Occipital lobe (tissue), 2 donors: ENCODE measurements around the gene CMSS1. TPM values are rescaled to one million over a fixed set of nuclear protein-coding genes. Genes with fewer than 3 reads are reported as not detected.
"Not testable (repeated sequence)": the region's sequence is repeated elsewhere in the genome, so short reads cannot be mapped to it uniquely, and the experiment has no call there.

Experiments
- DNase-seq: peaks from one replicate; lab custom pipeline; 2025; lab: John Stamatoyannopoulos, UW
- total RNA-seq: library from RNA; depleted of rRNA; stranded (reverse); fragments of >200 nt; gene quantifications from one replicate; pipeline ENCODE4 v1.2.3, GENCODE V29; 2014

CMSS1 gene
- total RNA-seq, 1 donor from 2014 or later = 13.3 TPM

DNA sequence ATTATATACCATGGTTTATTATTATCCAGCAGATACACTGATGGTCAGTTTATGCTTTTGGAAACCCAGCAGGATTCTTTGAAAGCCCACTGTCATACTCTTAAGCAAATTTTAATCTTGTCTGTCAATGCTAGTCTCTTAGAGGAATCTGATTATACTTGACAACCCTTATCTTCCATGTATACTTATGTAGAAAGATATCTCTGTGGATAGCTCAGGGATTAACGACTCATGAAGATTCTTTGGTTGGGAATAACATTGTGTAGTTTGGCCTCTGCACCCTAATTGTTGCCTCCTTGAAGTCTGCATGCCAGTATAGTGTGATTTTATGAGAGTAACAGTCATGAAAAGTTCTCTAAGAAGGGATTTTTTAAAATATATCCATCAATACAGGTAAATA is 263.6 kb downstream of the CMSS1 start:
- DNase-seq = no peak

DNA sequence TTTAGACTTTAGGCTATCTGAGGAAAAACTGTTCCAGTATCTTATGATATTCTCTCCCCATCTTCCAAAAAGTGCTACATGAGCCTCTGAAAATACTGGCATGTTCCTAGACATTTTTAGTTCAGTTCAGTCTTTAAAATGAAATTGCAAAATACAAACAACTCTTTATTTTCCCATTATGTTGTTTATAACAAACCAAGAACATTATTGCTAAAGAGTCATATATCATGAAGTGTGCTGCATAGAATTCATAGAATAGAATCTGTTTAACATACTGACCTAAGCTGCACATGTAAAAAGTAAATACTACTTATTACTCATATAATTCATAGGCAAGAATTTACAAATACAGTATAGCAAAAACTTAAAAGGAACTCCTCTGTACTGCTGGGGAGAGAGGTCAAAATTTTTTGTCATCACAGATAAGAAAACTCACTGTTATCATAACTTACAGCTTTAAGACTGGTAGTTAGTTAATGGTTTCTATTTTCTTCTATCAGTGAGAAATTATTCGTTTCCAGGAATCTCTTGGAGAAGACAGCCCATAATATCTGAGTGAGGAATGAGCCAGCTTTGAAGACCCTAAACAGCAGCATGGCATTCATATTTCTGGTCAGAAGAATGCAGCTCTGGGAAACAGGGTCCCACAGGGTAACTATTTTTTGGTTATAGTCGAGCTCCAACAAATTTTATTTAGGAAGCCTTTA is 264.5 kb downstream of the CMSS1 start:
- no peak for DNase-seq

GRCh38 chr3:100082714-100083113 is 265.1 kb downstream of the CMSS1 start:
- DNase-seq = no peak

DNA sequence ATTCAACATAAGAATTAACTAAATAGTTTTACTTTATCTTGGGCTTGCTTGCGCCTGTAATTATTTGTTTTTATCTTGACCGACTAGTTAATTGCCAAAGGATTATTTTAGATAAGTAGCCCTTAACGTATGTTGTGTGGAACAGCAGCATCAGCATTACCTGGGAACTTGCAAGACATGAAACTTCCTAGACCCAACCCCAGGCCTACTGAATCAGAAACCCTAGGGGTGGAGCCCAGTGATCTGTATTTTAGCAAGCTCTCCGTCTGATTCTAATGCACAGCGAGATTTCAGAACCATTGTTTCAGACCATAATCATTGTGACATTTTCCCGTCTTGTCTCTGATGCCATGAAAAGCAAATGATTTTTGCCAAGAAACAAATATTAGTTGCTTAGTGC is 265.5 kb downstream of the CMSS1 start:
- no peak for DNase-seq

DNA sequence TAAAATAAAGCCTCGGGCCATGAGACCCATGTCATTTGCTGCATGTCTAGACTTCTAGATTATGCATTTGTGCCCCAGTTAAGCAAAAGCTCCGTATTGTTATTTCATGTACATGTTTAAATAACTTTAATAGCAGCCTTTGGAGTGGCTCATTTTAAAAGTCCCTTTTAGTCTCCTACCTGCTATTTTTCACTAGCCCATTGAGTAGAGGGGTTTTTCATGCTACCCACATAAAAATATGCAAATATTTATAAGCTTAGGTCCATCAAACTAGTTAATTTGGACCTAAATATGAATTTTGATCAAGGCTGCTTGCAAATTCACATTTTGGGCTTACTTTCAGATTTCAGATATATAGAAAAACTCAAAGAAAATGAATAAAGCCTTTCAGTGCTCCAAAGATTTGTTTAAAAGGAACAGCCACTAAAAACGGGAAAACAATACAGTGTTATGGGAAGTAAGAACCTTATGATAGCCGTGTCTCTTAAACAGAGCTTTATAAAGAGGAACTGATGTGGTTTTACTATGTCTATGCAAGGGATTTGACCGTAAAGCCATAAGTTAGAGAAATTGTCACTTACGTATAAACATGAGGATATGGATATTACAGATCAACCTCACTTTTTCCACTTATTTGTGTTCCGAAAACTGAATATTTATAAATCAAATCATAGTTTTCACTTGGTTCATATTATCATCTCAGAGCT is 266.6 kb downstream of the CMSS1 start:
- DNase-seq = no peak

DNA sequence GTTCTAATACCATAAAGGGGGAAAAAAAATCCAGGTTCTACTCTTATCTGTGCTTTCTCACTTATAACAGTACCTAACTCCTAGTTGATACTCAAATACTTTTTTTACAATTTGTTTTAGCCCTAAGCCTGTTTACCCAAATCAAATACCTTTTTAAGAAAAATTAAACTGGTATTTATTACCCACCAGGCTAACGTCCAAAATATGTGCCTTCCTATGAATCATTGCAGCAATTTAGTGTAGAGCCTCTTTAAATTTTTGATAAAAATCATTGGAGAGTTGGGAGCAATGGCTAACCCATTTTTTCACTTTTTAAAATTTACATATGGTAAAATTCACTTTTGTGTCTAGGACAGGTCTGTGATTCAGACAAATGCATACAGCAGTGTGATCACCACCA is 268.7 kb downstream of the CMSS1 start:
- DNase-seq = no peak

GRCh38 chr3:100087198-100087597 is 269.5 kb downstream of the CMSS1 start:
- DNase-seq = no peak

DNA sequence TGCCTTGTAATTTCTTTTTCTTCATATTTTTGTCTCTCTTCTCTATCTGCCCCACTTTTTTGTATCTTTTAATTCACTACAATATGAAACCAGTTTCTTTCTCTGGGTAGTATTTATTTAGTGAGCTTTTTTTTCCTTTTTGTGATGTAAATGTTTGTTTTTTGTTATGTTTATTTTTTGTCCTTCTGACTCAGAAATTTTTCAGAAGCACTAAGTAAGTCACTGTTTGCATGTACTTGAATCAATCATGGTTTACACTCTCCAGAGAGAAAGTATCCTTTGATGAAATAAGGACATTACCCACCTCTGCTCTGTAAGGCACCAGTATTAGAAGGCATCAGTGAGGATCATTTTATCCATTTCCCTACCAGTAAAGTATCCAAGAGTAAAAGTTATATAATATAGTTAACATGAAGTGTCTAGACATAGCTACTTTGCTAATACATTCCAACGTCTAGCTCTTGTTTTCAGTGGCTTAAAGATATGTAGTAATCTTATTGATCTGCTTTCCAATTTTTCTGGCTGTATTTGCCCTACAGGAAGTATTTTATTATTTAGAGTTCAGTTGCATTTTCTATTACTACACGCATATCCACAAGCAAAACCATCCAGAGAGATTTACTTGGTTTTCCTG is 271.2 kb downstream of the CMSS1 start:
- DNase-seq = no peak

DNA sequence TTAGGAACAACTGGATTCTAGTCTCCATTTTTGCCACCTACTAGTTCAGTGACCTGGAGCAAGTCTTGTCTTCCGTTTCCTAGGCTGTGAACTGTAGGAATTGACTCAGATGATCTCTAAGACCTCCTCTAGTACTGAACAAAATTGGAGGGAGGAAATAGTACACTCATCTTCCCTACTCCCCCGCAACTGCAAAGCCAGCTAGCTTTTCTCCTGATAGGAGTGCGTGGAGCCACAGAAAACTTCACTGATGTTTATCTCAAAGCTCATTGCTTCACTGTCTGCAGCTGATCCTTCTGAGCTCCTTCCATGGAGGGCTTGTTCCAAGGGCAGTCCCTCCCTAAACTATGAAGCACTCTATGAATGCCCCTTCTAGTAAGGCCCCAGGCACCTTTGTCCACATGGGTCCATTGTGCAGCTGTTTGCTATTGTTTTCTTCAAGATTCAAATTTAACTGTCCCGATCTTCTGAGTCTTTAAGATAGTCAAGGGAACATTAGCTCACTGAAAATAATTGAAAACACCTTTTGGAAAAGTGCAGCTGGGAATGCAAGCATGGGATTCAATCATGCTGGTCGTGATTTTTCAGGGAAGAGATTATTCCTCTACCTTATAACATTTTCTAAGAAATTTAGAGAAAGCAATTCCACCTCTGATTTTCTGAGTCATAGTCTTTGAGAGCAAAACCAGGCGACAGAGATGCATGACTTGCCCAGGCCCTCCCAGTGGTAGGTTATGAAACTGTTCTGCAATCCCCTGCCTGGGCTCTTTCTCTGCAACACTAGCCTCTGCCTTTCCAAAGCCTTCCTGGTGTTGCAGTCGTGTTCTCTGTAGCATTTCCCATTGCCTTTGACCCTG is 272.4 kb downstream of the CMSS1 start:
- no peak for DNase-seq

- DNase-seq = no peak
Measured at GRCh38 chr3:100090669-100091005, 273.0 kb downstream of the CMSS1 start.

DNA sequence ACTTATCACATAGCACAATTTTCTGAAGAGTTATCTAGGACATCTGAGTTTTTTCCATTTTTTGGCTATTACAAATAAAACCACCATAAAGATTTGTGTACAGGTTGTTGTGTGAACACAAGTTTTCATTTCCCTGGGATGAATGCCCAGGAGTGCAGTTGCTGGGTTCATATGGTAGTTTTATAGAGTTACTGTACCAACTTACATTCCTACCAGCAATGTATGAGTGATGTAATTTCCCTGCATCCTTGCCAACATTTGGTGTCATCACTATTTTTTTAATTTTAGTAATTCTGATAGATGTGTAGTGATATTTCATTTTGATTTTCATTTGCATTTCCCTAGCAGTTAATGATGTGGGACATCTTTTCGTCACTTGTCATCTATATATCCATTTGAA is 276.2 kb downstream of the CMSS1 start:
- DNase-seq = no peak

DNA sequence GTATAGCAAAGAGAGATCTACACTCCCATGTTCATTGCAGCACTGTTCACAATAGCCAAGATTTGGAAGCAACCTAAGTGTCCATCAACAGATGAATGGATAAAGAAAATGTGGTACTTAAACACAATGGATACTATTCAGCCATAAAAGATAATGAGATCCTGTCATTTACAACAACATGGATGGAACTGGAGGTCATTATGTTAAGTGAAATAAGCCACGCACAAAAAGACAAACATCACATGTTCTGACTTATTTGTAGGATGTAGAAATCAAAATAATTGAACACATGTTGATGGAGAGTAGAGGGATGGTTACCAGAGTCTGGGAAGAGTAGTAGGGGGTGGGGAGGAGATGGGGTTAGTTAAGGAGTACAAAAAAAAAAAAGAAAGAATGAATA is 278.6 kb downstream of the CMSS1 start:
- DNase-seq = not testable (repeated sequence)

DNA sequence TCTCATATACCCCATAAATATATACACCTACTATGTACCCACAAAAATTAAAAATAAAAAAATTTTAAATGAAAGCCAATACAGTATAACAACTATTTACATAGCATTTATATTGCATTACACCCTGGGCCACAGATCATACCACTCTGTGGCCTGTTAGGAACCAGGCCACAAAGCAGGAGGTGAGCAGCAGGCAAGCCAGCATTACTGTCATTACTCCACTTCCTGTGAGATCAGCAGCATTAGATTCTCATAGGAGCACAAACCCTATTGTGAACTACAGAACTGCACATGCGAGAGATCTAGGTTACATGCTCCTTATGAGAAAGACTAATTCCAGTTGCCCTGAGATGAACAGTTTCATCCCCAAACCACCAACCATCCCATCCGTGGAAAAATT is 279.2 kb downstream of the CMSS1 start:
- DNase-seq = no peak

DNA sequence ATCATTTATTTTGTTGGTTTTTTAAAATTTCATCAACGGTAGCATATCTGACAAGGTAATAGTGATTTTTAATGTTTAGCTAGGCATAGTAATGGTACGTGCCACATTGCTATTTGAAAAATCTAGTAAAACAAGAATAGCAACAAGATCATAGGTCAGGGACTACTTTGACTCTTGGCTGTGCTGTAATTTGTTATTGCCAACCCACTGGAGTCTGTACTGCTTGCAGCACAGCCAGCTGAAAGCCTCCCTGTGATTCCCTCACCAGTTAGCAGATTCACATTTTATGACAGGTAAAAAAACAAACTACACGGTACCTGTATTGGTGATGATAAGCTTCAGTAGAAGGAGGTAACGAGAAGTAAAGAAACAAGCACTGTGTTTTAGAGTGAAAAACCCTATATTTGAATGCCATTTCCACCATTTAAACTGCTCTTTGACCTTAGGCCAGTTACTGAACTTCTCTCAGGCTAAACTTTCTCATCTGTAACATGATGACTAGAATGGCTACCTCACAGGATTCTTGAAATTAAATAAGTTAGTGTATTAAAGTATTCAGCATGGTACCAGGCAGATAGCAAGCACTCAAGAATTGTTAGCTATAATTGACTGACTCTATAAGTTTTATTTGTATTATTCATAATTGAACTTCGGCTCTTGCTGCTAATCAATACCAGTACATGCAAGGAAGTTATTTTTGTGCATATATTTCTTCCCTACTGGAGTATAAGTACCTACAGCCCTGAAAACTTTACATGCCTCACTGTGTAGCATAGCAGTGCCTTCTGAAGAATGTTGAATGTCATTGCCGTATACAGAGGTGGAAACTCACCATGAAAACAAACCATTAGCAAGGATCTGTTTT is 280.5 kb downstream of the CMSS1 start:
- DNase-seq = no peak

GRCh38 chr3:100098784-100099070 is 281.1 kb downstream of the CMSS1 start:
- no peak for DNase-seq

GRCh38 chr3:100099621-100100020 is 282.0 kb downstream of the CMSS1 start:
- DNase-seq = no peak

GRCh38 chr3:100100425-100100824 is 282.8 kb downstream of the CMSS1 start:
- DNase-seq = no peak

- DNase-seq = no peak
Measured at GRCh38 chr3:100102757-100103156, 285.1 kb downstream of the CMSS1 start.

GRCh38 chr3:100103558-100104441 is 286.1 kb downstream of the CMSS1 start:
- DNase-seq = no peak

- DNase-seq = no peak
Measured at GRCh38 chr3:100104442-100104798, 286.8 kb downstream of the CMSS1 start.
